ENCODE results near the gene ERN1. TPM values are rescaled to one million over a fixed set of nuclear protein-coding genes. Genes with fewer than 3 reads are reported as not detected.
A peak's percentile ranks its signal among the peaks of the same experiment; 100 is the strongest.
"Not testable (repeated sequence)": the region's sequence is repeated elsewhere in the genome, so short reads cannot be mapped to it uniquely, and the experiment has no call there.

Gene ERN1
- 9.3 TPM for total RNA-seq
- long read RNA-seq, partial matches to known transcripts, result 1 of 4 reads
- long read RNA-seq, other reads (novel, unspliced or antisense), result 3 of 4 reads

DNA sequence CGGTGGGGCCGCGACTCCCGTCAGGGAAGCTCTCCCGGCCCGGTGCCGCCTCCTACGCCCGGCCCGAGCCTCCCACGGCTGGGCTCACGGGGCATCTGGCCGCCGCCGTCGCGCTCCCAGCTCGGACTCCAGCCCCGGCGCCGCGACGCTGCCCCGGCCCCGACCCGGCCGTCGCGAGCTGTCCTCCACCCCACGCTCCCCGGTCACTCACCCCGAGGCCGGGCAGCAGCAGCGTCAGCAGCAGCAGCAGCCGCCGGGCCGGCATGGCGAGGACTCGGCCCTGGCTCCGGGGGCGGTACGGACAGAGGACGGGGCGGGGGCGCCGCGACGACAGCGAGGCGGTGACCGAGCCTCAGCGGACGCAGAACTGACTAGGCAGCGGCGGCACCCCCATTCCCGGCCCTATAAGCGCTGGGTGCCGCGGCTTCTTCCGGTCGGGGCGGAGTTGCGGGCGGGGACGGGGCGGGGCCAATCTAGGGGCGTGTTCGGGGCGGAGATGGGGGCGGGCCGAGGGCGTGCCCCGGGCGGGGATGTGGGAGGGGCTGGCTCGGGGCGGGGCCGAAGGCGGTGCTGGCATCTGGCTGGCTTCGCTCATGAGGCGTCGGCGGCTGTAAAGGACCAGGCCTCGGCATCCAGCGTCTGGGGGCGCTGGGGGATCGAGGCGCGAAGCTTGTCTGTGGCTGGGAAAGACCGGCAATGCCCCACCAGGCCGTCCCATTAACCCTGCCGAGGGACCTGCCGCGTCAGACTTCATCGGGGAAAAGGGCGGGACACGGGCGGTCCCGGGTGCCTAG is at the start of gene ERN1:
Gene ERN1 (minus strand): TSS at position 380 of the 794 bp plus-strand sequence. CDS start 115 bp downstream, at position 265.
- Histone ChIP-seq H3K9me3 (replicated peaks) (no peaks in the 10 kb centered on the region), H3K4me3 (peak within 1 kb of the TSS; percentile 81), H3K27me3 (ENCODE audit: low read depth) (no peaks in the 10 kb centered on the region), H3K27ac (replicated peaks) (peak within 1 kb of the TSS; percentile 97), H3K4me1 (peaks cover 46% of the 10 kb centered on the region), H3K36me3 (no peaks in the 10 kb centered on the region)
- peak; percentile 95 for DNase-seq
- TF ChIP-seq CTCF (IDR thresholded peaks at IDR 0.05; ENCODE audit: borderline replicate concordance), result no peak
- intact Hi-C loops (cut with micrococcal nuclease), result loop anchor here (5.0 to 10.0 kb wide), 3 partner anchors 68 to 225 kb away; no protein-coding TSS in a partner anchor

- H3K9me3 ChIP-seq (replicated peaks); H3K4me3 ChIP-seq; DNase-seq; intact Hi-C loops (cut with micrococcal nuclease); H3K27me3 ChIP-seq (ENCODE audit: low read depth): not testable (repeated sequence)
- Histone ChIP-seq H3K36me3 (peaks cover 11% of the 10 kb centered on the region), H3K4me1 (peaks cover 48% of the 10 kb centered on the region), H3K27ac (replicated peaks) (peak overlapping the region; percentile 68)
These were observed 49.1 kb upstream of the ERN1 start for GRCh38 chr17:64179024-64179423.

- H3K36me3 ChIP-seq, result peaks cover 11% of the 10 kb centered on the region
- no peaks in the 10 kb centered on the region for H3K9me3 ChIP-seq (replicated peaks)
- no peak overlapping the region for H3K4me3 ChIP-seq
- peak overlapping the region; percentile 68 for H3K27ac ChIP-seq (replicated peaks)
- H3K27me3 ChIP-seq (ENCODE audit: low read depth), result no peaks in the 10 kb centered on the region
- peaks cover 56% of the 10 kb centered on the region for H3K4me1 ChIP-seq
- DNase-seq, result no peak
- no peak for TF ChIP-seq CTCF (IDR thresholded peaks at IDR 0.05; ENCODE audit: borderline replicate concordance)
- intact Hi-C loops (cut with micrococcal nuclease), result no loop called here
These were observed 48.3 kb upstream of the ERN1 start for GRCh38 chr17:64178011-64178825.

- no peak for DNase-seq
- TF ChIP-seq CTCF (IDR thresholded peaks at IDR 0.05; ENCODE audit: borderline replicate concordance), result no peak
- H3K27ac ChIP-seq (replicated peaks), result peak overlapping the region; percentile 68
- intact Hi-C loops (cut with micrococcal nuclease), result no loop called here
- H3K27me3 ChIP-seq (ENCODE audit: low read depth), result no peaks in the 10 kb centered on the region
- H3K4me3 ChIP-seq, result no peak overlapping the region
- H3K4me1 ChIP-seq, result peaks cover 64% of the 10 kb centered on the region
- H3K36me3 ChIP-seq, result peaks cover 11% of the 10 kb centered on the region
- H3K9me3 ChIP-seq (replicated peaks), result no peaks in the 10 kb centered on the region
These were observed 47.5 kb upstream of the ERN1 start for GRCh38 chr17:64177311-64178010.

DNA sequence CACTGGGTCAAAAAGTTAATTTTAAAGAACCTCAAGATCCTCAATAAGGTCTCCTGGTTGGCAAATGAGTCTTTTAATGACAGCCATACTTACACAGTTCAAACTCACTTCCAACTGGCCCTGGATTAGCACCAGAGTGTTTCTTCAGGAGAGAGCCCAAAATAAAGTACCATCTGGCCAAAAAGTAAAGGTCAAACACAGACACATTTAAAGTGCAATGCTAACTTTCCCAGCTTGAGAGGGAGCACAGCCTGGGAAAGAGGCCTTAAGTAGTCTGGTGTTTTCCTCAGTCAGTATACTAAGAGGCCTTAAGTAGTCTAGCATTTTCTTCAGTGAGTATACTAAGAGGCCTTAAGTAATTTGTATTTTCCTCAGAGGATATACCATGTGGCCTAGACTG is 46.6 kb upstream of the ERN1 start:
- peaks cover 67% of the 10 kb centered on the region for H3K4me1 ChIP-seq
- intact Hi-C loops (cut with micrococcal nuclease), result no loop called here
- H3K27me3 ChIP-seq (ENCODE audit: low read depth), result no peaks in the 10 kb centered on the region
- H3K36me3 ChIP-seq, result peaks cover 13% of the 10 kb centered on the region
- no peaks in the 10 kb centered on the region for H3K9me3 ChIP-seq (replicated peaks)
- H3K27ac ChIP-seq (replicated peaks), result peak overlapping the region; percentile 68
- no peak for DNase-seq
- no peak for TF ChIP-seq CTCF (IDR thresholded peaks at IDR 0.05; ENCODE audit: borderline replicate concordance)
- H3K4me3 ChIP-seq, result no peak overlapping the region

Data from left ventricle myocardium inferior (tissue), 1 donor.